Keratinocyte (primary cell): ENCODE data around the gene MPZL1.

Source experiments
- CTCF ChIP-seq, 3 experiments: IDR thresholded peaks in 1 of 3; conservative IDR thresholded peaks in 1 of 3; optimal IDR thresholded peaks in 1 of 3; 2 replicates in 2 of 3; 3 replicates in 1 of 3; pipeline versions ENCODE3 to v1.5.1; 2011; ENCODE audit warnings: low read length in 3 of 3, mild to moderate bottlenecking in 3 of 3, moderate library complexity in 2 of 3, control low read depth in 1 of 3, inconsistent platforms in 1 of 3; ENCODE audit not compliant: insufficient read depth in 2 of 3; ENCODE audit errors: extremely low read depth in 1 of 3
- EZH2 ChIP-seq: IDR thresholded peaks from one replicate; pipeline ENCODE4 v1.6.1; 2012; ENCODE audit warnings: inconsistent platforms, mild to moderate bottlenecking, low read length, moderate library complexity

- TF ChIP-seq CTCF (optimal IDR thresholded peaks at IDR 0.05 in 1 of 3, IDR thresholded peaks at IDR 0.05 in 1 of 3, conservative IDR thresholded peaks at IDR 0.05 in 1 of 3; ENCODE audit: extremely low read depth in 1 of 3, insufficient read depth in 2 of 3, low read length in 3 of 3) (no peak), EZH2 (no peak)
Observed at GRCh38 chr1:167728818-167729410, 7.1 kb downstream of the MPZL1 start.
